Measurements from ENCODE around the gene TBX5.

DNA sequence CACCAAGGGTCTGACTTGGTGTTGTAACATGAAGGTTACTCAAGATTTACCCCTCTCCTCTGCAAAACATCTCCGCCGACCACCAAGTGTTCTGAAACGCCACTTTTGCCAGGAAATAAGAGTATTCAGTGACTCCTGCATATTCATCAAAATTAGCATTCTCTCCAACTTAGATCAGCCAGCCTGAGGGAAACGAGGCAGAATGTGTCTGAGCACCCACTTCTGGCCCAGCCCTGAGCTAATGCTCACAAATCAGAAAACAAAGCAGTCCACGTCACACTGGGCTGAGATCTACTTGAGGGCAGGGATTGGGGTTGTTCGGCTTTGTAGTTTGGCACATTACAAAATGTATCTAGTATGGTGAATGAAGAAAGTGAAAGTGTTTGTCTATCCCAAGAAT lies 64.3 kb downstream of the TBX5 start:
- TF ChIP-seq POLR2AphosphoS5 (IDR thresholded peaks at IDR 0.05; ENCODE audit: borderline replicate concordance, low read depth, low read length) (no peak), EZH2 (IDR thresholded peaks at IDR 0.05) (no peak), FOXP2 (optimal IDR thresholded peaks at IDR 0.05; ENCODE audit: control extremely low read depth, extremely low read length, insufficient read depth) (no peak)
